ENCODE results near the gene RHAG.
"Not testable (repeated sequence)": the region's sequence is repeated elsewhere in the genome, so short reads cannot be mapped to it uniquely, and the experiment has no call there.

RHAG gene

DNA sequence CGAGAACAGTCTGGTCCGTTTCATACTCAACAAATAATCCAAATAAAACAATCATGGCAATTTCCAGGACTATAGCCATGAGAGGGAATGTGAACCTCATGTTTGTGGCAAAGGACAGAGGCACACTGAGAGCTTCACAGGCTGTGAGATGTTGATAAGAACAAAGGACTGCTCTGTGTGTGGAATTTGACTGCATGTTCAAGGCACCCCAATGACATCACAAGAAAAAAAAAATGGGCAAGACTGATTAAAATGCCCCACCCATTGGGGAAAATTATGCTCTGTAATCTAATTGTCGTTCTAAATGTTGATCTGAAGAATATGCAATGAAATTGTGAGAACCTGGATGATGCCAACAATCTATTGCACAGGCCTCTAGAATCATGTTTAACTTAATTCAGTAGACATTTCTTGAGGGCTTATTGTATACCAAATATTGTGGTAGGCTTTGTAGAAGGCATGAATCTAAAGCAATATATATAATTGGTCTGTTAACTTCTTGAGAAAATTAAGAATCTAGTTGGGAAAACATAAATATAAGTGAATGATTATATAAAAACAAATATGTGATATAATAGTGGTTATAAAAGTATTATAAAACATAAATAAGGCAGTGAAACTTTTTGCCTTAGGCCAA lies at the start of gene RHAG:
Gene RHAG, minus strand, starts transcription at position 127 of the 637 bp plus-strand sequence. Its CDS starts 27 bp downstream, at position 100.
- no peak for DNase-seq (ENCODE audit: low spot score)

DNA sequence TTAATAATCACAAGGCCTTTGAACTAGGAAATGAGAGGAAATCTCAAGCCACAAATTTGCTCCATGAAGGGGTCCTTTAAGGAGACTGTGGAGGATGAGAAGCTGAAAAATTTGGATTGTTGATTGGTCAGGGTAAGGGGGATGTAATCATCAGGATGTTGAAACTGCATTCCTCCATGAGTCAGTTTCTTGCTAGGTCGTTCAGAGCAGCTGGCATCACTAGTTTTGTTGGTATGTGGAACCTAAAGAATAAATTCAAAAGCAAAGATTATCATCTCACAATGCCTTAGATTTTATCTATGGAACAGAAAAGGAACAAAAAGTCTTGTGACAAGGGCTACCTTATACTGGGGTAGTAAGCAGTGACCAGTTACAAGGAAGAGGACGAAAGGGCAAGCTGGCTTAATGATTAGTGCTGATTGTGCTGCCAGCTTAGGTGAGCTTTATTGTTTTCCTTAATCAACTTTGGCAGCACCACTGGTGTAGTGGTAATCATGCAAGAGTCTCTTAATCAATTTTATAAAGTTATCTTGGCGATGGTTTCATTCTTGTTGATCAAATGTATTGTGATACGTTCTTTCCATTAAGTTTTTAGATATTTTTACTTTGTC lies 40.1 kb upstream of the RHAG start:
- no peak for DNase-seq (ENCODE audit: low spot score)

DNA sequence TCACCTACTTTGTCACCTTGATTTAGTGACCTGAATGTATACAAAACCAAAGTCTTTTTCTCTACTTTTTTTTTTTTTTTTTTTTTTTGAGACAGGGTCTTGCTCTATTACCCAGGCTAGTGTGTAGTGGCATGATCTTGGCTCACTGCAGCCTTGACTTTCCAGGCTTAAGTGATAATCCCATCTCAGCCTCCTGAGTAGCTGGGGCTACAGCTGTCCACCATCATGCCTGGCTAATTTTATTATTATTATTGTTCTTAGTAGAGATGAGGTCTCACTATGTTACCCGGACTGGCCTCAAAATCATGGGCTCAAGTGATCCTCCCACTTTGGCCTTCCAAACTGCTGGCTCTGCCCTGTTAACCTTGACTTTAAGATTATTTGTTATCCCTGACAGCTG lies 39.2 kb upstream of the RHAG start:
- DNase-seq (ENCODE audit: low spot score): no peak

- DNase-seq (ENCODE audit: low spot score): no peak
Measured at GRCh38 chr6:49668083-49668511, 31.5 kb upstream of the RHAG start.

GRCh38 chr6:49666930-49667757 lies 30.5 kb upstream of the RHAG start:
- DNase-seq (ENCODE audit: low spot score): no peak

DNA sequence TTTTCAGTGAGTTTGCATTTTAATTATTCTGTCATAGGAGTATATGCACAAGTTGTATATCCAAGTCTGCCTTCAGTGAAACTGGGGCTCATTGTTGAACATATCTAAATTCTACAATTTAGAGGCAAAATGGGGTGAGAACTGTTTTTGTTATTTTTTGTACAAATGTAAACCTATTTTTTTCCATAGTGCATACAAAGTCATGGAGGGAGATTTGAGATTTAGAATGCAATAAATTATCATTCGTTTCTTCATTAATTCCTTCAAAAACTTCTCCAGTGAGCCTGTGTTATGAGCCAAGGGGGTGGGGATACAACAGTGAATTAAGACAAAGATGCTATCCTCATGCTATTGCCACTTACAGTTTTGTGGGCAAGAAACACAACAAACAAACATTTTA lies 29.8 kb upstream of the RHAG start:
- DNase-seq (ENCODE audit: low spot score): no peak

DNA sequence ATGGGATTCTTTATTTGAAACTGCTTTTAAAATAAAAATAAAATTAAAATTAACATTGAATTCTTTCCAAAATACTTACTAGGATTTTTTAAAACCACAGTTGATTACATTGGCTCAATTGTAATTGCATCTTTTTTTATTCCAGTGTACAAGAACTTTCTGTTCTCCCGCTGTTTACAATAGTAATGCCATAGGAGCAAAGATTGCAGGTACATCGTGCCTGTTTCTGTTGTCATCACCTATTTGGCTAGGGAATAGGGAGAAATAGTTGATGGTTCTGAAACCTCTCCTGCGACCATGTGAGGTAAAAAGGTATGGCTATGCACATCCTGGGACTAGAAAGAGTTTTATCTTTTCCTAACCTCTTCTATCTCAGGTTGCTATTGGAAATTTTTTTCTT lies 28.2 kb upstream of the RHAG start:
- no peak for DNase-seq (ENCODE audit: low spot score)

DNA sequence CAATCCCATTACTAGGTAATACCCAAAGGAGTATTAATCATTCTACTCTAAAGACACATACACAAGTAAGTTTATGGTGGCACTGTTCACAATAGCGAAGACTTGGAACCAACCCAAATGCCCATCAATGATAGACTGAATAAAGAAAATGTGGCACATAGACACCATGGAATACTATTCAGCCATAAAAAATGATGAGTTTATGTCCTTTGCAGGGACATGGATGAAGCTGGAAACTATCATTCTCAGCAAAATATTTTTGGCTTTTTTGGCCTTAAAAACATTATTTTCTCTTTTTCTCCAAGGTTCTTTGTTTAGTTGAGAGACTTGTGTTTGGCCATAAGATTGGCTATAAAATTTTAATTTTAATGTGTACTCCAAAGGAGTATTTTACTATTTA lies 27.4 kb upstream of the RHAG start:
- DNase-seq (ENCODE audit: low spot score): not testable (repeated sequence)

DNA sequence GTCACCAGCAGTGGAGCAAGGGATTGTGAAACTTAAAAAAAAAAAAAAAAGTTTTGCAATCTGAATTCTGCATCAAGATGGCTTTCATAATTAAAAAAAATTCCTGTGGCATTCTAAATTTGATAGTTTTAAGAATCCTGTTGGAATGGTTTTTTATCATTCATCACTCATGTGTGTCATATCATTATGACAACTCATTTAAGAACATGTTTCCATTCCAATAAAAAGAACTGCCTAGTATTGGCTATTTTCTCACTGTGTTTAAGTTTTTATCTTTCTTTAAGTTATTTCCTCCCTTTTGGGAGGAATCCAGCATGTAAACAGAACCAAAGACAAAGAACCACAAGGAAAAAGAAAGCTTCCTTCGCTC lies 26.2 kb upstream of the RHAG start:
- DNase-seq (ENCODE audit: low spot score): no peak

- DNase-seq (ENCODE audit: low spot score): no peak
Measured at GRCh38 chr6:49662231-49662891, 25.7 kb upstream of the RHAG start.

DNA sequence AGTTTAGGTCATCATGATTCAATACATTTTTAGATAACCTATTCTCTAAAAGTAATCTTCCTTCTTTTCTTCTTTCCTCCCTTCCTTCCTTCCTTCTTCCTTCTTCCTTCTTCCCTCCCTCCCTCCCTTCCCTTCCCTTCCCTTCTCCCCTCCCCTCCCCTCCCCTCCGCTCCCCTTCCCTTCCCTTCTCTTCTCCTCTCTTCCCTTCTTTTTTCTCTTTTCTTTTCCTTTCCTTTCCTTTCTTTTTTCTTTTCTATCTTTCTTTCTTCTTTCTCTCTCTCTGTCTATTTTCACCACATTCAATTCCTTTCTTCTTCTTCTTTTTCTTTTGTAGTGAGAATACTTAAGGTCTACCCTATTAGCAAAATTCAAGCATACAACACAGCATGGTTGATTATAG lies 17.3 kb upstream of the RHAG start:
- DNase-seq (ENCODE audit: low spot score): no peak

- no peak for DNase-seq (ENCODE audit: low spot score)
Measured at GRCh38 chr6:49653438-49653837, 16.8 kb upstream of the RHAG start.

GRCh38 chr6:49651239-49651638 lies 14.6 kb upstream of the RHAG start:
- no peak for DNase-seq (ENCODE audit: low spot score)

GRCh38 chr6:49649988-49650387 lies 13.3 kb upstream of the RHAG start:
- no peak for DNase-seq (ENCODE audit: low spot score)

DNA sequence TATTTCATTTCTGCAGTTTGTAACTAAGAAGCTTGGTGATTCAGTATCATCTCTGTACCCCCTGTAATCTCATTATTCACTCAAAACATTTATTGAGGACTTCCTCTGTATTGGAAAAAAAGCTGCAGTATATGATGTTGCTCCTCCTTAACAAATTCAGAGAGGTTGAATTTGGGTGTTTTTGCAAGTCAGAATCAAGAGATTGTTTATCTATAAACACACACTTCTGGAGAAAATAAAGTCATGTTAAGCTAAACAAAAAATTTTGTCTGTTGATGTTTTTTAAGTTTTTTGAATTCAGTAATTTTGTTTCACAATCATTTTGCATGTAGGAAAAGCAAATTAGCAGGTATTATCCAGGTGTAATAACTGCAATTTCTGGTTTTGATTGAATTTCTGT lies 11.4 kb upstream of the RHAG start:
- no peak for DNase-seq (ENCODE audit: low spot score)

DNA sequence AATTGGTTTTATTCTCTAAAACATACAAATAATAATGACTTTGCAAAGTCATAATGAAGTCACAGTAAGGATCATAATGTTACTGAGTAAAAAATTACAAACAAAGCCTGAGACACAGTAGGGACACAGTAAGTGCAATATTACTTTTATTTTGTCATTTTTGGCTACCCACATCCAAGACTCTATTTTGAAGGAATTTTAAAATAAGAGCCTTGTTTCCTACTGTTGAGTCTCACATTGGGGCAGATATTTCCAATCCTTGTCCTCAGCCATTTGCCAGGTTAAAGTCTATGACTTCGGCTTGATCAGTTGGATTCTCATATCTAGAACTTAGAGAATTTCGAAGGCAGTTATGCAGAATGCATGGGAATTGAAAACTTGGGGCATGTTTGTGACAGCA lies 10.8 kb upstream of the RHAG start:
- DNase-seq (ENCODE audit: low spot score): no peak

GRCh38 chr6:49646942-49647341 lies 10.3 kb upstream of the RHAG start:
- DNase-seq (ENCODE audit: low spot score): no peak

GRCh38 chr6:49646130-49646824 lies 9.6 kb upstream of the RHAG start:
- DNase-seq (ENCODE audit: low spot score): no peak

GRCh38 chr6:49645139-49645538 lies 8.5 kb upstream of the RHAG start:
- no peak for DNase-seq (ENCODE audit: low spot score)

DNA sequence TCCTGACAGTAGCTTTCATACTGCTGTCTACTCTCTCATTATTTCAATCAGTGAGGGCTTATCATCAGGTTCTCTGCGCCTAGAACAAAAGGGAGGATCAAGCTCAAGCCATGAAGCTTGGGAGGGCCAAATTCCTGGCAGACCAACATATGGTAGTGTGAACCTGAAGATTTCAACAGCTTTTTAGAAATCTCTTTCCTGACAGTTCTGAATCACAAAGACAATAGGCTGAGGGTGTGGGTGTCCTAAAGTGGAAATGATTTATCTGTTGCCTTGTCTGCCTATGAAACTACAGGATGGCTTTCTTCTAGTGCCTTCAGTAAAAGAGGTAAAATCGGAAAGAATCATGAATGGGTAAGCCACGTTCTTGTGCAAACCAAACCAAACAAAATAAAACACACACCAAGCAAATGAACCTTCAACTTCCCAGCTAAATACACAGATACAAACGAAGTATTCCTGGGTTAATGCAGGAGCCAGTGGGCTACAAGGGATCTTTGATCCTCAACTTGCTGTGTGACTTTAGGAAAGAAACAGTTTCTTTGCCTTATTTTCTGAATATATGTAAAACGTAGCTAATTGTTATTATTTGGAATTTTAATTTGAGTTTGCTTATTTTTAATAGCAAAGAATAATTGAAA lies 2.7 kb upstream of the RHAG start:
- DNase-seq (ENCODE audit: low spot score): no peak

DNA sequence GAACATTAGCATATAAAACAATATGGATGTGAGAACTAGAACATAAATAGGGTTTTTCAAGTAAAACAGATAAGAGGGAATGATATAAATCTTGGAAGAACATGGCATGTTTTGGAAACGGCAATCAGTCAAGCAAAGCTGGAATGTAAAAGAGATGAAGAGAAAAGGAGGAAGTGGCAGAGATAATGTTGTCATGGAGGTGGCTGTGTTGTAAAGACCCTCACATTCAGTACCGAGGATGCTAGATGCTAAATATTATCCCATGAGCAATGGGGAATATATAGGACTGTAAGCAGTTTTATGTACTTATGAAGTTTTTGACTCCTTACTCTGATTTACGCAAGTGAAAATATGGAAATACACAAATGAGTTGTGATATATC lies 702 bp upstream of the RHAG start:
- no peak for DNase-seq (ENCODE audit: low spot score)

Data from globus pallidus (tissue), 1 donor.